Neutrophil (primary cell): ENCODE measurements around the gene MSI2.

Experiments
- H3K27ac ChIP-seq: fragments of 200-600 bp; sonication (generic); 2 replicates; pipeline ENCODE4 v1.5.1; 2016; ENCODE audit warnings: mild to moderate bottlenecking, moderate library complexity
- H3K27me3 ChIP-seq: fragments of 200-600 bp; sonication (generic); 2 replicates; pipeline ENCODE4 v1.6.0; 2016; ENCODE audit warnings: mild to moderate bottlenecking
- H3K36me3 ChIP-seq: fragments of 200-600 bp; sonication (generic); 2 replicates; pipeline ENCODE4 v1.5.1; 2017
- H3K4me1 ChIP-seq, 2 experiments: fragments of 200-600 bp in 1 of 2; sonication (generic) in 1 of 2; 1 replicate in 1 of 2; 2 replicates in 1 of 2; pipeline versions ENCODE4 v1.5.1 to v1.6.1; 2013 to 2016; ENCODE audit warnings: low read depth in 1 of 2, low read length in 1 of 2, mild to moderate bottlenecking in 1 of 2, moderate library complexity in 1 of 2; ENCODE audit not compliant: control insufficient read depth in 1 of 2, insufficient read depth in 1 of 2
- H3K4me3 ChIP-seq, 2 experiments: fragments of 200-600 bp in 1 of 2; sonication (generic) in 1 of 2; 1 replicate in 1 of 2; 2 replicates in 1 of 2; pipeline ENCODE4 v1.5.1; 2013 to 2016; ENCODE audit warnings: low read depth in 1 of 2, low read length in 1 of 2, mild to moderate bottlenecking in 1 of 2, moderate library complexity in 1 of 2
- H3K9me3 ChIP-seq: fragments of 200-600 bp; sonication (generic); 2 replicates; pipeline ENCODE4 v1.5.1; 2016
- CTCF ChIP-seq: fragments of 200-600 bp; sonication (generic); IDR thresholded peaks from 2 replicates; pipeline ENCODE4 v1.5.1; 2016; ENCODE audit warnings: antibody characterized with exemption

MSI2 gene

GRCh38 chr17:57327176-57327970, 71.0 kb downstream of the MSI2 start:
- no peaks in the 10 kb centered on the region for H3K36me3 ChIP-seq
- no peak overlapping the region for H3K4me3 ChIP-seq
- H3K27me3 ChIP-seq, result no peaks in the 10 kb centered on the region
- no peaks in the 10 kb centered on the region for H3K4me1 ChIP-seq
- H3K27ac ChIP-seq, result no peak overlapping the region
- H3K9me3 ChIP-seq, result no peaks in the 10 kb centered on the region
- TF ChIP-seq CTCF, result no peak

- H3K27me3 ChIP-seq, result no peaks in the 10 kb centered on the region
- H3K27ac ChIP-seq, result no peak overlapping the region
- no peak overlapping the region for H3K4me3 ChIP-seq
- no peaks in the 10 kb centered on the region for H3K9me3 ChIP-seq
- TF ChIP-seq CTCF, result no peak
- no peaks in the 10 kb centered on the region for H3K4me1 ChIP-seq
- H3K36me3 ChIP-seq, result no peaks in the 10 kb centered on the region
Measured at GRCh38 chr17:57328109-57328882, 72.0 kb downstream of the MSI2 start.

- no peaks in the 10 kb centered on the region for H3K4me1 ChIP-seq
- no peaks in the 10 kb centered on the region for H3K27me3 ChIP-seq
- no peak overlapping the region for H3K27ac ChIP-seq
- TF ChIP-seq CTCF, result no peak
- H3K4me3 ChIP-seq, result no peak overlapping the region
- no peaks in the 10 kb centered on the region for H3K36me3 ChIP-seq
- H3K9me3 ChIP-seq, result no peaks in the 10 kb centered on the region
Measured at GRCh38 chr17:57329380-57330214, 73.3 kb downstream of the MSI2 start.

- Histone ChIP-seq H3K27me3 (no peaks in the 10 kb centered on the region), H3K4me3 (no peak overlapping the region), H3K36me3 (no peaks in the 10 kb centered on the region), H3K4me1 (no peaks in the 10 kb centered on the region), H3K9me3 (no peaks in the 10 kb centered on the region), H3K27ac (no peak overlapping the region)
- TF ChIP-seq CTCF, result no peak
Measured at GRCh38 chr17:57330587-57330986, 74.3 kb downstream of the MSI2 start.

GRCh38 chr17:57331423-57331822, 75.1 kb downstream of the MSI2 start:
- Histone ChIP-seq H3K4me1 (no peaks in the 10 kb centered on the region), H3K4me3 (no peak overlapping the region), H3K27me3 (no peaks in the 10 kb centered on the region), H3K9me3 (no peaks in the 10 kb centered on the region), H3K36me3 (no peaks in the 10 kb centered on the region), H3K27ac (no peak overlapping the region)
- TF ChIP-seq CTCF, result no peak
